HG02588 (cell line): ENCODE data around the gene PFN1.
"Not testable (repeated sequence)": the region's sequence is repeated elsewhere in the genome, so short reads cannot be mapped to it uniquely, and the experiment has no call there.

Experiments used
- ATAC-seq: cut with Tn5 transposase; IDR thresholded peaks from one replicate; pipeline ENCODE4 v1.9.1; 2021; ENCODE audit warnings: mild to moderate bottlenecking, moderate library complexity; ENCODE audit not compliant: unreplicated experiment

PFN1 gene

DNA sequence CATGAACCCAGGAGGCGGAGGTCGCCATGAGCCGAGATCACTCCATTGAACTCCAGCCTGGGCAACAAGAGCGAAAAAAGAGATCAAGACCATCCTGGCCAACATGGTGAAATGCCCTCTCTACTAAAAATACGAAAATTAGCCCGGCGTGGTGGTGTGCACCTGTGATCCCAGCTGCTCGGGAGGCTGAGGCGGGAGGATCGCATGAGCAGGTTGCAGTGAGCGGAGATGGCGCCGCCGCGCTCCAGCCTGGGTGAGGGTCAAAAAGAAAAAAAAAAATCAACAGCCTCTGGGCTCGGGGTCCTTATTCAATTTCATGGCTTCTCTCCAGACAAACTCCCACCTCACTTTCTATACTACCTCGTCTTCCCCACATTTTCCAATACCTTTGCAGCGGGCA is 19.4 kb downstream of the PFN1 start:
- no peak for ATAC-seq

DNA sequence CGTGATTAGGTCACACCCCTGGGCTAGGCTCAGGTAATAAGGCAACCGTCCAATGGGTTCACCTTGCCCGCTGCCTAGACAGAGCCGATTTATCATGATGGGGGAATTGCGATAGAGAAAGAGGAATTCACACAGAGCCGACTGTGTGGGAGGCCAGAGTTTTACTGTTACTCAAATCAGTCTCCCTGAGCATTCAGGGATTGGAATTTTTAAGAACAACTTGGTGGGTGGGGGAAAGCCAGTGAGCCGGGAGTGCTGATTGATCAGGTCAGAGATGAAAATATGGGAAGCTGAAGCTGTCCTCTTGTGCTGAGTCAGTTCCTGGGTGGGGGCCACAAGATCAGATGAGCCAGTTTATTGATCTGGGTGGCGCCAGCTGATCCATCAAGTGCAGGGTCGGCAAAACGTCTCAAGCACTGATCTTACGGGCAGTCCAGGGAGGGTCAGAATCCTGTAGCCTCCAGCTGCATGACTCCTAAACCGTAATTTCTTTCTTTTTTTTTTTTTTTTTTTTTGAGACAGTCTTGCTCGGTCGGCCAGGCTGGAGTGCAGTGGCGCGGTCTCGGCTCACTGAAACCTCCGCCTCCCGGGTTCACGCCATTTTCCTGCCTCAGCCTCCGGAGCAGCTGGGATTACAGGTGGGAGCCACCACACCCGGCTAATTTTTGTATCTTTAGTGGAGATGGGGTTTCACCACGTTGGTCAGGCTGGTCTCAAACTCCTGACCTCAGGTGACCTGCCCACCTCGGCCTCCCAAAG is 21.6 kb downstream of the PFN1 start:
- not testable (repeated sequence) for ATAC-seq

DNA sequence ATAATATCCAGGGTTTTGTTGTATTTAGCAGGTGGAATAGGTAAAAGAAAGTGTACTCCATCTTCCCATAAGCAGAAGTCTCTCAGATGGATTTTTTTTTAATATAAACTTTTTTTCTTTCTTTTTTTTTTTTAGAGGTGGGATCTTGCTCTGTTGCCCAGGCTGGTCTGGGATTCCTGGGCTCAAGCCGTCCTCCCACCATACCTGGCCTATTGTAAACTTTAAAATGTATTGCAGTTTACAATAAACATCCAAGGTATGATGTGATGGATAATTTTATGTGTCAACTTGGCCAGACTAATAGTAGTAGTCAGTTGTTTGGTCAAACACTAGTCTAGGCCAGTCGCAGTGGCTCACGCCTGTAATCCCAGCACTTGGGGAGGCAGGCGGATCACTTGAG is 27.0 kb downstream of the PFN1 start:
- ATAC-seq, result no peak

DNA sequence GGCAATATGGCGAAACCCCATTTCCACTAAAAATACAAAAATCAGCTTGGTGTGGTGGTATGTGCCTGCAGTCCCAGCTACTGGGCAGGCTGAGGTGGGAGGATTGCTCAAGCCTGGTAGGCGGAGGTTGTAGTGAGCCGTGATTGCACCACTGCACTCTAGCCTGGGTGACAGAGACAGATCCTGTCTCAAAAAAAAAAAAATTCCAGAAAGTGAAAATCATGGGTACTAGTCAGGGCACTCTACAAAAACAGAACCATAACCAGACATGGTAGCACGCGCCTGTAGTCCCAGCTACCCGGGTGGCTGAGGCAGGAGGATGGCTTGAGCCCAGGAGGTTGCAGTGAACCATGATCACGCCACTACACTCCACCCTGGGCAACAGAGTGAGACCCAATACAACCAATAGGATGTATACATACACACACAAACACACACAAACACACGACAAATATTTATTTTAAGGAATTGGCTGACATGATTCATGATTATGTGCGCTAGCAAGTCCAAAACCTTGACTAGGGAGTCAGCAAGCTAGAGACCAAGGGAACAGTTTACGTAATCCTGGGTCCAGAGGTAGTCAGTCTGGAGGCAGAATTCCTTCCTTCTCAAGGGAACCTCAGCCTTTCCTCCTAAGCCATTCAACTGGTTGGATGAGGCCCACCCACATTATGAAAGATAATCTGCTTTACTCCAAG is 27.8 kb downstream of the PFN1 start:
- no peak for ATAC-seq

DNA sequence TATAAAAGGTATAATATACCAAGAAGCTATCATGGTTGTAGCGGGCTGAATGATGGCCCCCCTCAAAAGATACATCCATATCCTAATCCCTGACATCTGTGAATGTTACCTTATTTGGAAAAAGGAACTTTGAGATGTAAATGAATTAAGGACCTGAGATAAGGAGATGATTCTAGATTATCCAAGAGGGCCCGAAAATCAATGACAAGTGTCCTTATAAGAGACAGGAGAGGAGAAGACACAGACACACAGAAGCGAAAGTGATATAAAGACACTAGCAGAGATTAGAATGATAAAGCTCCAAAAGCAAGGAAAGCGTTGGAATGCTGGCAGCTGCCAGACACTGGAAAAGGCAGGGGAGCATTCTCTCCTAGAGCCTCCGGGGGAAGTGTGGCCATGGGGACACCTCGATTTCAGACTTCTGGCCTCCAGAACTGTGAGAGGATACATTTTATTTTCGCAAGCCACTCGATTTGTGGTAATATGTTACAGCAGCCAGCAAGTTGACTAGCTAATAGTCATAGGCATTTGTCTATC is 28.8 kb downstream of the PFN1 start:
- no peak for ATAC-seq

DNA sequence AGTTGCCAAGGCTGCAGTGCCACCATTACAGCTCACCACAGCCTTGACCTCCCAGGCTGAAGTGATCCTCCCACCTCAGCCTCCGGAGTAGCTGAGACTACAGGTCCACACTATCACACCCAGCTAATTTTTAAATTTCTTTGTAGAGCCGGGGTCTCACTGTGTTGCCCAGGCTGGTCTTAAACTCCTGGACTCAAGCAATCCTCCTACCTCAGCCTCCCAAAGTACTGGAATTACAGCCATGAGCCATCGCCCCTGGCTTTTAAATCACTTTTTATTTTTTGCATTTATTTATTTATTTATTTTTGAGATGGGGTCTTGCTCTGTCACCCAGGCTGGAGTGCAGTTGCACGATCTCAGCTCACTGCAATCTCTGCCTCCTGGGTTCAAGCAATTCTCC is 33.8 kb downstream of the PFN1 start:
- not testable (repeated sequence) for ATAC-seq

DNA sequence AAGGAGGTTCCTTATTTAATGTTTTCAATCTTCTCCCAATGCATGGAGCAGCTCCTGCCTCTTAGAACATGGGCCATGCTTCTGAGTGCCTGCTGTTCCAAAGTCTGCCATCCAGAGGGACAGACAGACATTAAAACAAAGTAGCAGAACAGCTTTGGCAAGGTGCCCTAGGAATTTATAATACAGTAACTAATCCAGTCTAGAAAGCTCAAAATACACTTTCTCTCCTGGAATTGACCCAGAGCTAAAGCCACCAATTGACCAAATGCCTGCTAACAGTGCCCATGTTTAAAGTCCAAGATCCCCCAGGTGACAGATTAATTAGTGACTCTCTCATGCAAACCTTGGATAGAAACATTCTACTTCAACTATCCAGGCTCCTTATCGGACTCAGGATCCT is 34.3 kb downstream of the PFN1 start:
- no peak for ATAC-seq

DNA sequence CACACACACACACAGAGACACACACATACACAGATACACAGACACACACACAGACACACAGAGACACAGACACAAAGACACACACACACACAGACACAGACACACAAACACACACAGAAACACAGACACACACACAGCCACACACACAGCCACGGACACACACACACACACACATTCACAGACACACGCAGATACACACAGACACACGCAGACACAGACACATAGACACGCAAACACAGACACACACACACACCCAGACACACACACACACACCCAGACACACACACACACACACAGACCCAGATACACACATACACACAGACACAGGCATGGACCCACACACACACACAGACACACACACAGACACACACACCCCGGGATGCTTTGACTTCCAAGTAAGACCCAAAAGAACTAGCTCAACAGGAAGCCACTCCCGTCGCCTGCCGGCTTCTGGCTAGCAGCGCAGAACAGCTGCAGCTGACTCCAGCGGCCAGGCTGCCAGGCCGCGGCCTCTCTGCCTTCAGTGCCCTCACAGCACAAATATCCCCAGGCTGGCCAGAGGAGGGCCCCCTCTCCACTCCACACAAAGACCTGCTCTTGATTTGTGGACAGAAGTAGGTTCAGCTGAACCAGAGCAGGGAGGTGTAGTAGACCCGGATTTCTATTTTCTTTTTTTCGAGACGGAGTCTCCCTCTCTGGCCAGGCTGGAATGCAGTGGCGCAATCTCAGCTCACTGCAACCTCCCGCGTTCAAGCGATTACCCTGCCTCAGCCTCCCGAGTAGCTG is 39.4 kb downstream of the PFN1 start:
- ATAC-seq, result no peak

DNA sequence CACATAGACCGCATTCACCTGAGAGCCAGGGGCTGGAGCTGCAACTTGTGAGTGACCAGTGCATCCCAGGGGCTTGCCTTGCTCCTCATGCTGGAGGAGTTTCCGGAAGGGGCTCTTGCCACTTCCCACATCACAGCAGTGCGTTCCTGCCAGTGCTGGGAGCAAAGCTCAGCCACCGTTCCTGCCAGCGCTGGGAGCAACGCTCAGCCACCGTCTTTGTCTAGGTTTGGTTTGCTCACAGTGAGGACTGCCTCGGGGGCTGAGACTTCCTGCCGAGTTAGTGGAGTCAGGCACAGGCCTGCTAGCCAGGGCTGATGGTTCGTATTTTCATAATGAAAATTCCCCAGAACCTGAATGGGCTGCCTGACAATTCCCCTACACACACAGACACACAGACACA is 40.0 kb downstream of the PFN1 start:
- ATAC-seq, result no peak

DNA sequence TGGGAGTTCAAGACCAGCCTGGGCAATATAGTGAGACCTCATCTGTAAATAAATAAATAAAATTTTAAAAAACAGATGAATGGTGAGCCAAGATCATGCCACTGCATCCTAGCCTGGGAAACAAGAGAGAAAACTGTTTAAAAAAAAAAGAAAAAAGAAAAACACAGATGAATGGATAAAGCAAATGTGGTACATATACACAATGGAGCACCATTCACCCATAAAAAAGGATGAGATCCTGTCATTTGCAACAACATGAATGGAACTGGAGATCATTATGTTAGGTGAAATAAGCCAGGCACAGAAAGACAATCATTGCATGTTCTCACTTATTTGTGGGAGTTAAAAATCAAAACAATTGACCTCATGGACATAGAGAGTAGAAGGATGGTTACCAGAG is 41.7 kb downstream of the PFN1 start:
- not testable (repeated sequence) for ATAC-seq

DNA sequence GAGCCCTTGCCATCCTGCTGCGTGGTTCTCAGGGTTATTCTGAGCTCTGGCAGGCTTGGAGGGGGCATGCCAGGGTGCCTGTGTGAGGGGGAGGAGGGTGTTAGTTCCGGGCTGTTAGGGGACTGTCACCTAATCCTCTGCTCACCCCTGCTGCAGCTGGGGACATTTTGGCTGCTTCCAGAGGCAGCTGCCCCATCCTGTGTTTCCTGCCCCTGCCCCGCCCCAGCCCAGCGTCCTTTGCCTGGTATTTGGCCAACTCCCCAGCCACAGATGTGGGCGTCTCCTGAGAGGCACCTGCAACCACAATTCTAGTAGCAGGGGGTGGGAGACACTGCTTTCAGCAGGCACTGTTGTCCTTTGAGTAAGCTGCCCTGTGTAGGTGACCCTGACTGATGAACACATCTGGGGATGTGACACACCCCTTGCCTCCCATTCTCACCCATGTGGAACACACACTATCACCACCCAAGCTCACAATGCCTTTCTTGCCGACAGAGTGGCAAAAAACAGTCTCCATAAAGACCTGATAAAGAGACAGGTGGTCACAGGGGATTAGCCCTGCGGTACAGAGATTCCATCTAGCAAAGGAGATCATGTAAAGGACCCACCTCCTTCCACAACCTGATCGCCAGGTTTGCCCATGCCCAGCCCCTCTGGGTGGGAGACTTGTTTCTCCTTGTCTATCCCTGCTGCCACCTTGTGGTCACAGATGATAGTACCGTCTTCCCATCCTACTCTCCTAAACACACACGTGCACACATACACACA is 45.1 kb downstream of the PFN1 start, which contains the start of gene CHRNE:
CHRNE (minus strand) TSS at position 48 of the 768 bp plus-strand sequence; CDS start at position 13, 35 bp downstream.
- ATAC-seq, result no peak

DNA sequence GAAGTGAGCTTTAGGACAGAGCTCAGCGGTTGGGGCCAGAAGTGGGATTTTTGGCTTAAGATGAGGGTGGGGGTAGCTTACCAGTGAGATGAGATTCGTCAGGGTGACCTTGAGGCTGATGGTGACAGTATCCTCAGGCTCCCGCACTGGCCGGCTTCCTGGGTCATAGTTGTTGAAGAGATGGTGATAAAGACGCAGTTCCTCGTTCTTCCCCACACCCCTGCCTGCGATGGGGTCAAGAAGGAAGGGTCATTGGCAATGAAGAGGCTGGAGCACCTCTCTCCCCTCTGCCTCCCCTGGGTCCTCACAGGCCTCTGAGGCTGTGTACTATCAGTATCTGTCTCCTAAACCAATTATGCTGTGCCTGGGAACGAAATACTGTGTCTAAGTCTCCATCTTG is 45.8 kb downstream of the PFN1 start:
- no peak for ATAC-seq

DNA sequence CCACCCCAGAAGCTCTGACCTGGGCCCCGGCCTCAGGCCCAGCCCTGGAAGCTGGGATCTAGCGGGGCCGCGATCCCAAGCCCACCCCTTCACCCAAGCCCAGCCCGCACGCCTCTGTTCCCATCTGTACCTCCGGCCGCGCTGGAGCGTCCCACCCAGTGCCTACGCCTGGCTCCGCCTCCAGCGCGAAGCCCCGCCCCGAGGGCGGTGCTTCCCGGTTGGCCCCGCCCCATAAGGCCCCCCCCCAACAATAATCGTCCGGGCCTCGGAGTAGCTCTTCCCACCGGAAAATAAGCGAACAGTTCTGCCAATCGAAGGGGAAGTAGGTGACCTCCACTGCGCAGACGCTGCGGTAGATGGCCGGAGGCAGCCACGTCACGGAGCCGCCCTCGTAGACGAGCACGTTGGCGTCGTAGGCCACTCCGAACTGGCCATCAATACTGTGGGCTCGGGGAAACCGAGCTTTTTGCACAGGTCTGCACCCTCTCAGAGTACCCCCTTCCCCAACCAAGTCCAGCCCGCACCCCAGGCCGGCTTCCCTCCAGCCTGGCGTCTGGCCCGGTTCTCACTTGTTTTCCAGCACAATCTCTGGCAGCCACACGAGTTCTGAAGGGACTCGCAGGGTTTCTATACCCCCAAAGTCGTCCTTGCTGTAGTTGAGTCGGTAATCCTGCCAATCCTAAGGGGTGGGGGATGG is 46.5 kb downstream of the PFN1 start:
- ATAC-seq, result no peak

DNA sequence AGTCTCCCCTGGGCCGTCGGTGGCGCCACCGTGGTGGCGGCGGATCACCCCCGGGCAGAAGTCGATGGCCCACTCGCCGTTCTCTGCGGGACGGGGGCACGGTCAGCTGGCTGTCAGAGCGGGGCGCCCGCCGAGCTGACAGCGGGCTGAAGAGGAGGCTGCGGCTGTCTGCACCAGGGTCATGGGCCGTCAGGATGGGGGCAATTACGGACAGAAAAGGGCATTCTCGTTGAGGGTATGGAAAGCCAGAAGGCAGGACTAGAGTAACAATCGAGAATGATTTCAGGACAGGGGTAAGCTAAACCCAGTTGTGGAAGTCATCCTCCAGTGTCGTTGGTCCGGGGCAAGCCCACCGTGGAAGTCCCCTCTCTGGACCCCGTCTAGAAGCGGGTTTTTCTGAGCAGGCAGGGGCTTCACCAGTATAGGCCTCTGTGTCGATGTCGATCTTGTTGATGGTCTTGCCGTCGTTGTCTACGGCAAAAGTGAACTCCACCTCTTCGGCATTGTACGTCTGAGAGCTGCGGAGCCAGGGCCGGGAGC is 47.2 kb downstream of the PFN1 start:
- ATAC-seq, result no peak

DNA sequence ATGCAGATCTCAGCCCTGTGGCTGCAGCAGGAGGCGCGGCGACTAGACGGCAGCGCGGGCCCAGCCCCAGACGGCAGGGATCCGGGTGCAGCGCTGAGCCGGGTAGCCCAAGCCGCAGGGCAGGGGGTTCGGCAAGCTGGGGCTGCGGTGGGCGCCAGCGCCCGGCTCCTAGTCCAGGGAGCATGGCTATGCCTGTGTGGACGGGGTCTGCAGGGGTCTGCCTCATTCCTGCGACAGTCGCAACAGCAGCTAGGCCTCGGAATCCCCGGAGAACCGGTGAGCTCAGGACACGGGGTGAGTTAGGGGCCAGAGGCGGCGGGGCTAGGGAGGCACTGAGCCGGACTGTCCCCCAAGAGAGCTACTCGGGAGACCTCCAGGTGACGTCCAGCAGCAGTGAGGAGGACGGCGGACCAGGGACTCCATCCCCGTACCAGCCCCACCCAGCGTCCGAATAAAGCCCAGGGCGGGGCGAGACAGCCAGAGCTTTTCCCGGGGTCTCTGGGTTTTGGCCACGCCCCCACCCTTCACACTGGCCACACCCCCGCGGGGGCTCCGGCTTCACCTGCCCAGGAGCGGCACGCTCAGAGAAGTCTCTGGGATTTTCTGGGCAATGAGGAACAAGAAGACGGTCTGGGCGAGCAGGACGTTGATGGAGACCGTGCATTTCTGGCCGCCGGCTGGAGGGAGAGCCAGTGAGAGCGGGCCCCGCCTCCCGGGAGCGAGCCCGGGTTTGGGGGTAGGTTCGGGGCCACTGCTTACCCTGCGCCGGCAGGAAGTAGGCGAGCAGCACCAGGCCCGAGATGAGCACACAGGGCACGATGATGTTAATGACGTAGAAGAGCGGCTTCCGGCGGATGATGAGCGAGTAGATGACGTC is 47.9 kb downstream of the PFN1 start:
- ATAC-seq, result no peak

DNA sequence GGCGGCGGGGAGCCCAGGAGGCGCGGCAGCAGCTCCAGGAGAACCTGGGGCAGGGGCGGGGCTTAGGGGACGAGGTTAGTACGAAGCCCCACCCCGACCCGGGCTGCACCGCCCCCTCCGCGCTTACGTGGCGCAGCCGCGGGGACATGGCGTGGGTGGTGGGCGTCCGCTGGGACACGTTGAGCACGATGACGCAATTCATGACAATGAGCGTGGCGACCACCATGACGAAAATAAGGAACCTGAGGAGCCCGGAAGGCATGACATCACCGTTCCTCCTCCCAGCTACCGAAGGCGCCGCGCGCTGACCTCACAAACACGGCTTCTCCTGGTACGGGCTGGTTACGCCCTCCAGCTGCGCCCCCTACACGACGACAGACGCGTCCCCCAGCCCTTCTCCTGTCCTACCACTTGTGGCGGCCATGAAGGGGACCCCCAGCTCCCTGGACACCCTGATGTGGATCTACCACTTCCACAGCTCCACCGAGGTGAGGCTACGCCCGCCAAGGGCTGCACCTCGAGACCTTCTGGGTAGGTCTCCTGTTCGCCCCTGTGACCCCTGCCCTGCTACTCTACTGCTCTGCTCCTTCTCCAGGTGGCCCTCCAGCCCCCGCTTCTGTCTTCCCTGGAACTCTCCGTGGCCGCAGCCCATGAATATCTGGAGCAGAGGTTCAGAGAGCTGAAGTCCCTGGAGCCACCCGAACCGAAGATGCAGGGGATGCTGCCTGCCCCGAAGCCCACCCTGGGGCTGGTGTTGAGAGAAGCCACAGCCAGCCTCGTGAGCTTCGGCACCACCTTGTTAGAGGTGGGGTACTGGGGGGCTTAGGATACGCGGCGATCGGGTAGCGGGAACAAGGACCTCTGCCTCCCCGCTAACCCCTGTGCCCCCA is 48.7 kb downstream of the PFN1 start, which contains the start of gene C17orf107:
C17orf107 (plus strand) TSS at position 196 of the 890 bp plus-strand sequence; CDS start at position 423, 227 bp downstream.
- ATAC-seq, result peak; percentile 39

DNA sequence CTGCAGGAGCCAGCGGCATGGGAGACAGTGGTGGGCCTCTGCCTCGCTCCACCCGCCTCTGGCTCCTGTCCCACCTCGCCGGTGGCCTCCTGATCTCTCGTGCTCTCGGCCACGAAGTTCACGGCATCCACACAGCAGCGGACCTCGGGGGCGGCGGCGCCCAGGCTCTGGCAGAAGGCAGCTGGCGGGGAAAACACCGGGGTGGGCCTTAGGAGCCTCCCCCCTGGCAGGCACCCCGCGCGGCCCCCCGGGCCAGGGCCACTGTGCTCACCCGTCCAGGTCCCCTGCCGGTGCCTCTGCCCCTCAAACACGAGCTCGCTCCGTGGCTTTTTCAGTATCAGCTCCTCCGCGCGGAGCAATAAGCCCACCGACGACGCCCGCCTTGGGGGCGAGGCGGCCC is 49.4 kb downstream of the PFN1 start:
- no peak for ATAC-seq

DNA sequence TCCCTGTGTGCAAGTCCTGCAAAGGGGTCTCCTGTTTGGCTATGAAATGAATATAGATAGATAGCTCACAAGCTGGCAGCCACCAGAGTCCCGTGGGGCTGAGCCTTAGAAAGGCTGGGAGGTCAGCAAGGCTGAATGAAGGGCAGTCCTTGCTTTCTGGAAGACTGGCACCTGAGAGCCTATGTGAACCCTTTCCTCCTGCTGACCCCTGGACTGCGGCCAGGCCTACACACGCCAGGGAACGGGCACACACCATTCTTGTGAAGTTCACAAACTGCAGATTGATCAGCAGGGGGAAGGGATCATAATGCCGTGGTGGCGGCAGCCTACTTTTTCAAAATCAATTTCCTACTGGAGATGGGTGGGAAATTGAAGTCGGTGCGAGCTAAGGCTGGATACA is 50.0 kb downstream of the PFN1 start:
- no peak for ATAC-seq
